Measurements from ENCODE around the gene SFMBT2.
"Not testable (repeated sequence)": the region's sequence is repeated elsewhere in the genome, so short reads cannot be mapped to it uniquely, and the experiment has no call there.

Gene SFMBT2

DNA sequence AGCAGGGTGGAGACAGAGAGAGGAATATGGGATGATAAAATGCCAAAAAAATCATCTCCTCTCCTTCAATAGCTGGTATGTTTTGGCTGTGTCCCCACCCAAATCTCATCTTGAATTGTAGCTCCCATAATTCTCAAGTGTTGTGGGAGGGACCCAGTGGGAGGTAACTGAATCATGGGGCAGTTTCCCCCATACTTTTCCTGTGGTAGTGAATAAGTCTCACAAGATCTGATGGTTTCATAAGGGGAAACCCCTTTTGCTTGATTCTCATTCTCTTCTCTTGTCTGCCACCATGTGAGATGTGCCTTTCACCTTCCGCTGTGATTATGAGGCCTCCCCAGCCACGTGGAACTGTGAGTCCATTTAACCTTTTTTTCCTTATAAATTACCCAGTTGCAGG, 226.7 kb downstream of the SFMBT2 start:
- H3K9ac ChIP-seq (ENCODE audit: low read depth, low read length); H3K4me3 ChIP-seq (ENCODE audit: low read depth, low read length); H3K9me3 ChIP-seq (ENCODE audit: control insufficient read depth, insufficient read depth, low read length); H3K27me3 ChIP-seq (ENCODE audit: control insufficient read depth, insufficient read depth, low read length); H3K36me3 ChIP-seq (ENCODE audit: control insufficient read depth, insufficient read depth, low read length); H3K4me1 ChIP-seq (ENCODE audit: control insufficient read depth, insufficient read depth, low read length): not testable (repeated sequence)

DNA sequence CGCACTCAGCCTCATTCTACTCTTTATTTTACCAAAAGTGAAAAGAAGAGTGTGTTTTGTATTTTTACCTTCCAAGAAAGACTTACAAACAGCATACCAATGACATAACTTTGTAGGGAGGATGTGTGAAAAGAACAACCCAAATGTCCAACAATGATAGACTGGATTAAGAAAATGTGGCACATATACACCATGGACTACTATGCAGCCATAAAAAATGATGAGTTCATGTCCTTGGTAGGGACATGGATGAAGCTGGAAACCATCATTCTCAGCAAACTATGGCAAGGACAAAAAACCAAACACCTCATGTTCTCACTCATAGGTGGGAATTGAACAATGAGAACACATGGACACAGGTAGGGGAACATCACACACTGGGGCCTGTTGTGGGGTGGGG, 228.5 kb downstream of the SFMBT2 start:
- H3K9ac ChIP-seq (ENCODE audit: low read depth, low read length); H3K36me3 ChIP-seq (ENCODE audit: control insufficient read depth, insufficient read depth, low read length); H3K4me1 ChIP-seq (ENCODE audit: control insufficient read depth, insufficient read depth, low read length); H3K27me3 ChIP-seq (ENCODE audit: control insufficient read depth, insufficient read depth, low read length); H3K4me3 ChIP-seq (ENCODE audit: low read depth, low read length); H3K9me3 ChIP-seq (ENCODE audit: control insufficient read depth, insufficient read depth, low read length): not testable (repeated sequence)

DNA sequence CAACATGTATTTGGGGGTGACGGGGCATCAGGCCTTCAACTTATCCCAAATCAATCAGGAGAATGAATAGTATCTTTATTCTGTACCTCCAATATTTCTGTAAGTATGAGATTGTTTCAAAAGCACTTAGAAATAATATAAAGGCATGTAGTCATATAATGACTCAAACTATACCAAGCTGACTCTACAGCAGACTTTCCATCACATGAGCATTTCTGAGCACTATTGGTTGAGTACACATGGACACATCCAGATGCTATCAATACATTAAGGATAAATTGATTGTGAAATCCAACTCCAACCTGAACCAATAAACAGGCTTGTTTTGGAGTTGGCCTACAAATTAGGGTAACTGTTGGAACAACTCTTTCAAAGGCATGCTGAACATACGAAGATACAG, 229.4 kb downstream of the SFMBT2 start:
- no peaks in the 10 kb centered on the region for H3K36me3 ChIP-seq (ENCODE audit: control insufficient read depth, insufficient read depth, low read length)
- no peaks in the 10 kb centered on the region for H3K27me3 ChIP-seq (ENCODE audit: control insufficient read depth, insufficient read depth, low read length)
- H3K9ac ChIP-seq (ENCODE audit: low read depth, low read length) = no peak overlapping the region
- H3K9me3 ChIP-seq (ENCODE audit: control insufficient read depth, insufficient read depth, low read length) = no peaks in the 10 kb centered on the region
- no peaks in the 10 kb centered on the region for H3K4me1 ChIP-seq (ENCODE audit: control insufficient read depth, insufficient read depth, low read length)
- H3K4me3 ChIP-seq (ENCODE audit: low read depth, low read length) = no peak overlapping the region

DNA sequence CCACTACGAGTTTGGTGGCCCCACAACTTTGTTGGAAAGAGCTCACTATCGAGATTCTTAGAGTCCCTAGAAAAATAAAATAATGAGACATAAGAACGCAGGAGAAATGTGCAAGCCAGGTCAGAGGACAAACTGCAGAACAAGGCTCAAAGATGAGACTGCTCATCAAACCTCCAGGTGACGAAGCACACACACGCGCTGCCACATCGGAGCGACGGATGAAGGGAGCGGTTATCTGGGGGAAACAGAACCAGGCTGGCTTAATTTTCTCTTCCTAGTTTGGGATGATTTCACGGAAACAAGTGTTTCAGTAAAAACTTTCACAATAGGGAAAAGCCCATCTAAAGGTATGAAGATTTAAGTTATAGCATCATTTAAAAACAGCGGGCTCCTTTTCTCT, 231.3 kb downstream of the SFMBT2 start:
- Histone ChIP-seq H3K4me3 (ENCODE audit: low read depth, low read length) (no peak overlapping the region), H3K27me3 (ENCODE audit: control insufficient read depth, insufficient read depth, low read length) (no peaks in the 10 kb centered on the region), H3K36me3 (ENCODE audit: control insufficient read depth, insufficient read depth, low read length) (no peaks in the 10 kb centered on the region), H3K9me3 (ENCODE audit: control insufficient read depth, insufficient read depth, low read length) (no peaks in the 10 kb centered on the region), H3K4me1 (ENCODE audit: control insufficient read depth, insufficient read depth, low read length) (no peaks in the 10 kb centered on the region), H3K9ac (ENCODE audit: low read depth, low read length) (no peak overlapping the region)

DNA sequence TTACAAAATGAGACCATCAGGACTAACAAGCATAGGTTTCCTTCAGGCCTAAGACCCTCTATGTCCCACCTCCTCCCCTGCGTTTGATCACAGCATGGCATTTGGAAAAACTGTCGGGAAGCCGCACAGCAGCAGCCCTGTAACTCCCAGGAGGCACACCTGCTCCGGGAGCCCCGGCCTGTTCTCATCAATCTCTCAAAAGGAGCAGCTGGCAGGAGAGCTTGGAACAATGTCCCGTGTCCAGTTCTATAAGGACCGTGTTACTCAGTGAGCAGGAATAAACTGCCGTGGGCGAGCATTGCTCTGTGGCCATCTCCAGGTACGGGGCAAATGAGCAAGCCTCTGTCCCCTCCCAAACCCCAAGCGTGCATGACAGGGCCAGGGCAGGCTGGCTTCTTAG, 236.9 kb downstream of the SFMBT2 start:
- no peaks in the 10 kb centered on the region for H3K9me3 ChIP-seq (ENCODE audit: control insufficient read depth, insufficient read depth, low read length)
- H3K36me3 ChIP-seq (ENCODE audit: control insufficient read depth, insufficient read depth, low read length) = peaks cover 3% of the 10 kb centered on the region
- H3K4me3 ChIP-seq (ENCODE audit: low read depth, low read length) = no peak overlapping the region
- H3K9ac ChIP-seq (ENCODE audit: low read depth, low read length) = no peak overlapping the region
- H3K4me1 ChIP-seq (ENCODE audit: control insufficient read depth, insufficient read depth, low read length) = no peaks in the 10 kb centered on the region
- H3K27me3 ChIP-seq (ENCODE audit: control insufficient read depth, insufficient read depth, low read length) = no peaks in the 10 kb centered on the region

DNA sequence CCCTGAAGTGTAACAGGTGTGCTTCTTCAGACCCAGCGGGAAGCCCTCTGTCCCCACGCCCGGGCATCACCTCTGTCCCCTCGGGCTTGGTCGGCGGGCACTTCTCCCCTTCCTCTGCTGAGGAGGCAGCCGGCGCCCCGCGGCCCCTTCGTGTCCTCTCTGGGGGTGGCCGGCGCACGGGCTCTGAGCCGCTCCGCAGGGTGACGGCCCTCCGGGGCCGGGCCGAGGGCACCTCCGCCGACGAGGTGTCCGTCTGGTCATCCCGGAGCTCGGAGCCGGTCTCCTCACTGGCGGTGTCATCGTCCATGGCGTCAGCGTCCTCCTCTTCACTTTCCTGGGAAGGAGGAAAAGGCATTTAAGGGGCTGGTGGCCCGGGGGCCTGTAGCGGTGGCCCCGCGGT, 239.0 kb downstream of the SFMBT2 start:
- Histone ChIP-seq H3K9ac (ENCODE audit: low read depth, low read length) (no peak overlapping the region), H3K36me3 (ENCODE audit: control insufficient read depth, insufficient read depth, low read length) (peaks cover 3% of the 10 kb centered on the region), H3K27me3 (ENCODE audit: control insufficient read depth, insufficient read depth, low read length) (no peaks in the 10 kb centered on the region), H3K9me3 (ENCODE audit: control insufficient read depth, insufficient read depth, low read length) (no peaks in the 10 kb centered on the region), H3K4me1 (ENCODE audit: control insufficient read depth, insufficient read depth, low read length) (no peaks in the 10 kb centered on the region), H3K4me3 (ENCODE audit: low read depth, low read length) (no peak overlapping the region)

DNA sequence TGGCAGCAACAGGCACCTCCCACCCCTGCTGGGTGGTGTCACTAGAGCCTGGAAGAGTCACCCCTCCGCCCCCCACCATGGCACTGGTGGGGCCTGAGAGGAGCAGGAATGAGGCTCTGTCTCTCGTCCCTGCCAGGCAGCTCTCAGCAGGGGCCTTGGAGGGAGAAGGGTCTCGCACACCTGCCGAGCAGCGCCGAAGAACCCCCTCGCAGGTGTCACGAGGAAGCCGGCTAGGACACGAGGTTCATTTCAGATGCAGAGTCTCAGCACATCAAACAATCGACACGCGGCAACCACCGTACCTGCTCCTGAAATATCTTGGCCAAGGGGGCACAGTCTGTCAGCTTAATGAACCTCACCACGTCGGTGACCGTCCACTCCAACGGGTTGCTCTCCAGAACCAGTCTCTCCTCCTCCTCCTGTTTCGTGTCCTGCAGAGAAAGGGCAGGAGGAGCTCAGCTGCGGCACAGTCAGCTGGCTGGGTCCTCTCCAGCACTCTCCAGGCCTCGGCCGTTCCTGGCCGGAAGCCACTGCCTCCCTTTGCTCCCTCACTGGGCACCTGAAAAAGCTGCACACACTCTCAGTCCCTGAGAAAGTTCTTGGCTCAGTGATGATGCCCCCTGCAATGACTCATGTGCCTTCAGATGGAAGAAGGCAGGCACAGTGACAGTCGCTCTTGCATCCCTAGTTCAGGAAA, 240.1 kb downstream of the SFMBT2 start:
- Histone ChIP-seq H3K27me3 (ENCODE audit: control insufficient read depth, insufficient read depth, low read length) (no peaks in the 10 kb centered on the region), H3K9ac (ENCODE audit: low read depth, low read length) (no peak overlapping the region), H3K36me3 (ENCODE audit: control insufficient read depth, insufficient read depth, low read length) (peaks cover 3% of the 10 kb centered on the region), H3K4me3 (ENCODE audit: low read depth, low read length) (no peak overlapping the region), H3K9me3 (ENCODE audit: control insufficient read depth, insufficient read depth, low read length) (no peaks in the 10 kb centered on the region), H3K4me1 (ENCODE audit: control insufficient read depth, insufficient read depth, low read length) (no peaks in the 10 kb centered on the region)

DNA sequence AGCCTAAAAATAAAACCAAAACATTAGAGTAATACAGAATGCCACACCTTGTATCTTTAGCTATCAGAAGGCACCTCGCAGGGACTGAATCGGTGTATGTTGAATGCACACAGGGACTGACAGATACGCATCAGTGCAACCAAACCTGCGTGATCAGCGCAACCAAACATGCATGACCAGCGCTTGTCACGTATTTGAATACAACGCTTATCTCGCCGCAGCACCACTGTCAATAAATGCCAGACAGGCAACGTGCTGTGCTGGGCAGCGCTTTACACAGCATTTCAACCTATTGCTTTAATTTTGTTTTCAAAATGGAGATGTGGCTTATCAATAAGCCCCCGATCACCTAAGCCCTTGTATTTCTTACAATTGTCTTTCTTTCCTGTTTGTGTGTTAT, 242.4 kb downstream of the SFMBT2 start:
- Histone ChIP-seq H3K9me3 (ENCODE audit: control insufficient read depth, insufficient read depth, low read length) (no peaks in the 10 kb centered on the region), H3K4me3 (ENCODE audit: low read depth, low read length) (no peak overlapping the region), H3K9ac (ENCODE audit: low read depth, low read length) (no peak overlapping the region), H3K36me3 (ENCODE audit: control insufficient read depth, insufficient read depth, low read length) (peaks cover 3% of the 10 kb centered on the region), H3K4me1 (ENCODE audit: control insufficient read depth, insufficient read depth, low read length) (no peaks in the 10 kb centered on the region), H3K27me3 (ENCODE audit: control insufficient read depth, insufficient read depth, low read length) (no peaks in the 10 kb centered on the region)

DNA sequence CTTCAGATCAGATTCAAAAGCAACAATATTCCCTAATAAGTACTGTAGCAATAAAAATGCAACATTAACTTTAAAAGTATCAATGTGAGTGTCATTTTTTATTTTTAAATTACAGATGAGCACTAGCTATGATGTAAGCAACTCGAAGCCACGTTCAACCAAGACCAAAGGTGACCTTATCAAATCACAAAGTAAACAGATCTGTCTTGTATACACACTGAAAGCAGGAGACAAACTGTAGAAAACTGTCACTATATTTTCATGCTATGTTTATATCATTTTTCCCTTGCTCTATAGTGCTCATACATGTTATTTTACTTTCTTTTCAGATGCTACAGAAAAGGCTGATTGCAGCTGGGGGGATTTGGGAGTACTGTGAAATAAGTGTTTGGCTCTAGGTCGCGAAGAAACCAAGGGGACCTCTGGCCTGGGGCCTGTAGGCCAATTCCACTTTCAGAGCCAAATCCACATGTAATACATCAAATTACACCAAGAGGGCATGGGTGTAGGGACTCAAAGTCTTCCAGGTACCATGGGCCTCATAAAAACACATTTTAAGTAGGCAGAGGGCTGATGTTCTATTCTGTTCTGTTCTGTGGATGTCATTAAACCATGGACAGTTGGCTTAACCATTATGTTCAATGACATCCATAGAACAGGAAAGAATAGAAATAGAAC, 245.2 kb downstream of the SFMBT2 start:
- Histone ChIP-seq H3K4me3 (ENCODE audit: low read depth, low read length) (no peak overlapping the region), H3K36me3 (ENCODE audit: control insufficient read depth, insufficient read depth, low read length) (no peaks in the 10 kb centered on the region), H3K9ac (ENCODE audit: low read depth, low read length) (no peak overlapping the region), H3K9me3 (ENCODE audit: control insufficient read depth, insufficient read depth, low read length) (no peaks in the 10 kb centered on the region), H3K4me1 (ENCODE audit: control insufficient read depth, insufficient read depth, low read length) (no peaks in the 10 kb centered on the region), H3K27me3 (ENCODE audit: control insufficient read depth, insufficient read depth, low read length) (no peaks in the 10 kb centered on the region)

DNA sequence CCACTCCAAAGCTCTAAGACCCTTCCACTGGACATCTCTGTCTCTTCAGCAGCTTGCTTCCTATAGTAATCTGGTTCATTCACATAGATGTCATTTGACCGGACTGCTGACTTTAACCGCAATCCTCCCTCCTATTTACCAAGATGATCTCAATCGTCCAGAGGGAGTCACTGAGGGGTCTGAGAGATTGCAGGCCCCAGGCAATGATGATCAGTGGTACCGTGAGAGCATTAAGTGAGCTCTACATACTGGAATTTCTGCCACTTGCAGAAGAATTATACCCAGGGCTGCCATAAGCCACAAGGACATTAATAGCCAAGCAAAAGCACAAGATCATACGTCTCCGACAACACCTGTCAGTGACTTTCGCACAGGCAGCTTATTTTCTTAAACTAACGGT, 245.9 kb downstream of the SFMBT2 start:
- Histone ChIP-seq H3K27me3 (ENCODE audit: control insufficient read depth, insufficient read depth, low read length) (no peaks in the 10 kb centered on the region), H3K36me3 (ENCODE audit: control insufficient read depth, insufficient read depth, low read length) (no peaks in the 10 kb centered on the region), H3K4me1 (ENCODE audit: control insufficient read depth, insufficient read depth, low read length) (no peaks in the 10 kb centered on the region)

DNA sequence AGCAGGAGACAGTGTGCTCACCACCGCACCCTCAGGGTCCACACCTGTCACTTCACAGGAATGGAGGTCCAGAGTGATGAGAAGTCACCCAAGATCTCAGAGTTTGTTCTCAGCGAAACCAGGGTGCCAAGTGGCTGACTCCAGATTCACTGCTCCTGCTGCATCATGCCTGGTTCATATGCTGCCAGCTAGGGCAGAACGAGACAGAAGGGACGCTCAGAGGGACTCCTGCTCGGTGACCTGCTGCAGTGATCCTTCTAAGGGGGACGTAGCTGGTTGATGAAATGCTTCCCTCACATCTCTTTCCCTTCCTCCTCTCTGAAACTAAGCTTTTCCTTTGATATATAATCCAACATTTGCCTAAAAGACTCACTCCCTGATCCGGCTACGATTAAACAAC, 248.5 kb downstream of the SFMBT2 start:
- no peaks in the 10 kb centered on the region for H3K9me3 ChIP-seq (ENCODE audit: control insufficient read depth, insufficient read depth, low read length)
- H3K36me3 ChIP-seq (ENCODE audit: control insufficient read depth, insufficient read depth, low read length) = no peaks in the 10 kb centered on the region
- H3K4me1 ChIP-seq (ENCODE audit: control insufficient read depth, insufficient read depth, low read length) = no peaks in the 10 kb centered on the region
- H3K27me3 ChIP-seq (ENCODE audit: control insufficient read depth, insufficient read depth, low read length) = no peaks in the 10 kb centered on the region
- H3K4me3 ChIP-seq (ENCODE audit: low read depth, low read length) = no peak overlapping the region
- H3K9ac ChIP-seq (ENCODE audit: low read depth, low read length) = no peak overlapping the region

More for the DNA sequence above, 245.9 kb downstream of the SFMBT2 start:
- no peak overlapping the region for H3K9ac ChIP-seq (ENCODE audit: low read depth, low read length)
- no peak overlapping the region for H3K4me3 ChIP-seq (ENCODE audit: low read depth, low read length)
- H3K9me3 ChIP-seq (ENCODE audit: control insufficient read depth, insufficient read depth, low read length) = no peaks in the 10 kb centered on the region

DNA sequence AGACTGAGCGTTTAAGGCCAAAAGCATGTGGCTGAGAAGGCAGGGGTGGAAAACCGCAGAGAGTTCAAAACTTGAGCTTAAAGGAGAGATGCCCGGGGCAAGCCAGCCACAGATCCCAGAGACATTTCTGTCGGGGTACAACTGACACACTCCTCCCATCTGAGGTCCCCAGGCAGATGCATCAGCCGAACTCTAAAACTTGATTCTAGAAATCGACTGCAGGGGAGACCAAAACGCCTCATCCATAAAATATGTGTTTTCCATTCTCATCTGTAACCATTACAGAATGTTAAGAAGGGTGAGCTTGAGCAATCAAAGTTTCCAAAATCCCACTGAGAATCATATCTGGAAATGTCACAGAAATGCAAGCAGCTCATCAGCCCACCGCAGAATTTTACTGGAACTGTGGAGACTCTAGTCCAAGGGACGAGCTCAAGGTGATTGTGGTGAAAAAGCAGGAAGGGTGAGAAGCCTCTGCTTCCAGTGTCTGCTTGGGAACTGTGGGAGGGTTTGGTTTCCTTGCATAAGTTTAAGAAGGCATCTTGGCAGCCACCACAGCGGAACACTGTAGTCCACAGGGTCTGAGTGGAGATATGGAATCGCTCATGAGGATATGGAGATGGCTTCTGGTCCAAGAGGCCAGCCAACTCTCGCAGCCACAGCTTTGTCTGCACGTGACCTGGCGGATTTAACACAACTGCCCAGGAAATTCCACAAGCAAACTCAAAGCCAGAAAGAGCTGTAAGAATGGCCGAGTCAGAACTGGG, 249.2 kb downstream of the SFMBT2 start:
- no peak overlapping the region for H3K4me3 ChIP-seq (ENCODE audit: low read depth, low read length)
- H3K27me3 ChIP-seq (ENCODE audit: control insufficient read depth, insufficient read depth, low read length) = no peaks in the 10 kb centered on the region
- H3K9me3 ChIP-seq (ENCODE audit: control insufficient read depth, insufficient read depth, low read length) = no peaks in the 10 kb centered on the region
- H3K4me1 ChIP-seq (ENCODE audit: control insufficient read depth, insufficient read depth, low read length) = no peaks in the 10 kb centered on the region
- H3K9ac ChIP-seq (ENCODE audit: low read depth, low read length) = no peak overlapping the region
- H3K36me3 ChIP-seq (ENCODE audit: control insufficient read depth, insufficient read depth, low read length) = no peaks in the 10 kb centered on the region

Data from iPS-15b (cell line).